ENCODE data around the gene AGRN.
"Not testable (repeated sequence)": the region's sequence is repeated elsewhere in the genome, so short reads cannot be mapped to it uniquely, and the experiment has no call there.

AGRN gene

GRCh38 chr1:1020000-1020404 lies at the start of gene AGRN:
AGRN (plus strand) TSS chr1:1020120; CDS start chr1:1020173, 53 bp downstream.
- DNase-seq, result no peak

GRCh38 chr1:970242-970972 lies 49.5 kb upstream of the AGRN start:
- no peak for DNase-seq

GRCh38 chr1:970973-971730 lies 48.8 kb upstream of the AGRN start:
- DNase-seq, result no peak

- no peak for DNase-seq
Measured at GRCh38 chr1:971751-972506, 48.0 kb upstream of the AGRN start.

GRCh38 chr1:972726-973458 lies 47.0 kb upstream of the AGRN start:
- no peak for DNase-seq

- DNase-seq, result no peak
Measured at GRCh38 chr1:973459-974292, 46.2 kb upstream of the AGRN start.

- no peak for DNase-seq
Measured at GRCh38 chr1:974293-974640, 45.7 kb upstream of the AGRN start.

- DNase-seq, result no peak
Measured at GRCh38 chr1:974687-975328, 45.1 kb upstream of the AGRN start.

- DNase-seq, result no peak
Measured at GRCh38 chr1:975365-975764, 44.6 kb upstream of the AGRN start.

GRCh38 chr1:975896-976683 lies 43.8 kb upstream of the AGRN start:
- peak; percentile 79 for DNase-seq

- not testable (repeated sequence) for DNase-seq
Measured at GRCh38 chr1:976791-977190, 43.1 kb upstream of the AGRN start.

- DNase-seq, result no peak
Measured at GRCh38 chr1:978069-978834, 41.7 kb upstream of the AGRN start.

GRCh38 chr1:978835-979743 lies 40.8 kb upstream of the AGRN start:
- no peak for DNase-seq

GRCh38 chr1:979744-980072 lies 40.2 kb upstream of the AGRN start:
- no peak for DNase-seq

- no peak for DNase-seq
Measured at GRCh38 chr1:980137-980571, 39.8 kb upstream of the AGRN start.

GRCh38 chr1:980602-981395 lies 39.1 kb upstream of the AGRN start:
- DNase-seq, result no peak

GRCh38 chr1:981491-981954 lies 38.4 kb upstream of the AGRN start:
- DNase-seq, result no peak
